OCI-LY3 (cell line): Measurements from ENCODE around the gene VPS13C.

Source experiments
- CTCF ChIP-seq: fragments of 200-600, 300-600 bp; sonication (generic); IDR thresholded peaks from 2 replicates; pipeline ENCODE4 v1.5.1; 2014; ENCODE audit warnings: antibody characterized with exemption, low read length, low read depth
- EZH2phosphoT487 ChIP-seq: fragments of 200-600 bp; shearing (Covaris generic); IDR thresholded peaks from 2 replicates; pipeline ENCODE4 v1.6.1; 2018; ENCODE audit warnings: antibody characterized with exemption, mixed run types, low read depth

- TF ChIP-seq EZH2phosphoT487 (no peak), CTCF (no peak)
These were observed 641 bp upstream of the VPS13C start for GRCh38 chr15:62060896-62061280.
